HG03175 (cell line): Measurements from ENCODE around the gene B3GNT4.
"Not testable (repeated sequence)": the region's sequence is repeated elsewhere in the genome, so short reads cannot be mapped to it uniquely, and the experiment has no call there.

Experiments used
- ATAC-seq: cut with Tn5 transposase; IDR thresholded peaks from one replicate; pipeline ENCODE4 v1.9.1; 2021; ENCODE audit warnings: mild to moderate bottlenecking, moderate library complexity; ENCODE audit not compliant: unreplicated experiment

The B3GNT4 gene

GRCh38 chr12:122187466-122187865 lies 16.0 kb upstream of the B3GNT4 start:
- no peak for ATAC-seq

GRCh38 chr12:122189626-122190475 lies 13.7 kb upstream of the B3GNT4 start:
- ATAC-seq, result no peak

- no peak for ATAC-seq
These were observed 12.5 kb upstream of the B3GNT4 start for GRCh38 chr12:122190842-122191668.

GRCh38 chr12:122192441-122192840 lies 11.1 kb upstream of the B3GNT4 start:
- no peak for ATAC-seq

GRCh38 chr12:122194804-122195203 lies 8.7 kb upstream of the B3GNT4 start:
- ATAC-seq, result no peak

GRCh38 chr12:122195405-122195804 lies 8.1 kb upstream of the B3GNT4 start:
- ATAC-seq, result no peak

- no peak for ATAC-seq
These were observed 5.9 kb upstream of the B3GNT4 start for GRCh38 chr12:122197612-122197966.

GRCh38 chr12:122199484-122200355 lies 3.8 kb upstream of the B3GNT4 start:
- no peak for ATAC-seq

- ATAC-seq, result no peak
These were observed 2.9 kb upstream of the B3GNT4 start for GRCh38 chr12:122200541-122201175.

GRCh38 chr12:122201381-122201780 lies 2.1 kb upstream of the B3GNT4 start:
- no peak for ATAC-seq

GRCh38 chr12:122202017-122202416 lies 1.5 kb upstream of the B3GNT4 start:
- no peak for ATAC-seq

- ATAC-seq, result not testable (repeated sequence)
These were observed 698 bp upstream of the B3GNT4 start for GRCh38 chr12:122202811-122203210.

GRCh38 chr12:122204167-122205052 lies 901 bp downstream of the B3GNT4 start:
- no peak for ATAC-seq

- ATAC-seq, result no peak
These were observed 1.8 kb downstream of the B3GNT4 start for GRCh38 chr12:122205053-122205925.

- ATAC-seq, result no peak
These were observed 2.8 kb downstream of the B3GNT4 start for GRCh38 chr12:122206111-122206881.

GRCh38 chr12:122206976-122207375 lies 3.5 kb downstream of the B3GNT4 start:
- ATAC-seq, result no peak

GRCh38 chr12:122207391-122207790 lies 3.9 kb downstream of the B3GNT4 start:
- ATAC-seq, result no peak
